K562 (cell line): ENCODE data around the gene LDB2. TPM values are rescaled to one million over a fixed set of nuclear protein-coding genes. Genes with fewer than 3 reads are reported as not detected.
A peak's percentile ranks its signal among the peaks of the same experiment; 100 is the strongest.

Experiments
- BCOR ChIP-seq: fragments of 450-650 bp; IDR thresholded peaks from 2 replicates; pipeline ENCODE4 v1.6.1; 2016
- CBX8 ChIP-seq: fragments of 200-600 bp; sonication (generic); IDR thresholded peaks from 2 replicates; pipeline ENCODE4 v1.6.1; 2012; ENCODE audit warnings: borderline replicate concordance, mixed run types, low read depth, mild to moderate bottlenecking, moderate library complexity, mixed read lengths, low read length, control low read depth, inconsistent platforms; ENCODE audit not compliant: poor library complexity, severe bottlenecking; ENCODE audit errors: extremely low read depth
- FOXA1 ChIP-seq: fragments of 450-650 bp; IDR thresholded peaks from 2 replicates; pipeline ENCODE4 v1.6.1; 2016; ENCODE audit warnings: mild to moderate bottlenecking, borderline replicate concordance
- LCOR ChIP-seq: sonication (generic); formaldehyde crosslinking; IDR thresholded peaks from 2 replicates; pipeline ENCODE4 v1.8.0; 2022; ENCODE audit warnings: mild to moderate bottlenecking, missing genetic modification reagents
- MAZ ChIP-seq, 2 experiments: fragments of 450-650 bp in 1 of 2; sonication (generic) in 1 of 2; formaldehyde crosslinking; IDR thresholded peaks in 1 of 2; conservative IDR thresholded peaks in 1 of 2; 2 replicates each; pipeline versions ENCODE4 v1.4.0 to v1.5.0; 2020; ENCODE audit warnings: mild to moderate bottlenecking in 1 of 2, missing genetic modification reagents in 1 of 2
- NR2F6 ChIP-seq: fragments of 450-650 bp; formaldehyde crosslinking; IDR thresholded peaks from 2 replicates; pipeline ENCODE4 v1.4.0; 2020; ENCODE audit warnings: mild to moderate bottlenecking
- POLR2A ChIP-seq: fragments of 450-650 bp; conservative IDR thresholded peaks from 2 replicates; pipeline ENCODE4 v1.6.1; 2016
- RAD21 ChIP-seq, 2 experiments: fragments of 250-450 bp in 1 of 2; fragments of 450-650 bp in 1 of 2; sonication (Bioruptor Pico) in 1 of 2; formaldehyde crosslinking in 1 of 2; IDR thresholded peaks in 1 of 2; conservative IDR thresholded peaks in 1 of 2; 2 replicates each; pipeline versions ENCODE4 v1.4.0 to v1.8.0; 2020 to 2022; ENCODE audit warnings: mild to moderate bottlenecking in 2 of 2, moderate library complexity in 1 of 2
- SAP30 ChIP-seq: fragments of 200-600 bp; sonication (generic); IDR thresholded peaks from 2 replicates; pipeline ENCODE4 v1.6.1; 2012; ENCODE audit warnings: borderline replicate concordance, low read depth, mild to moderate bottlenecking, moderate library complexity, low read length, control low read depth, inconsistent platforms; ENCODE audit not compliant: insufficient read depth, poor library complexity, severe bottlenecking
- STAT5A ChIP-seq: IDR thresholded peaks from 2 replicates; pipeline ENCODE4 v1.6.1; 2012; ENCODE audit warnings: low read length, inconsistent platforms, borderline replicate concordance
- ZBTB7A ChIP-seq: IDR thresholded peaks from 2 replicates; pipeline ENCODE4 v1.6.1; 2011; ENCODE audit warnings: low read depth, mild to moderate bottlenecking, low read length, moderate library complexity, borderline replicate concordance; ENCODE audit not compliant: control insufficient read depth
- ZNF197 ChIP-seq: fragments of 200-800 bp; sonication (Bioruptor generic); IDR thresholded peaks from 2 replicates; pipeline ENCODE4 v1.6.1; 2016; ENCODE audit warnings: low read depth, missing genetic modification characterization, missing compliant biosample characterization
- ZNF764 ChIP-seq: fragments of 250-450 bp; sonication (Bioruptor Pico); IDR thresholded peaks from 2 replicates; pipeline ENCODE4 v1.4.0; 2020; ENCODE audit warnings: low read depth, mild to moderate bottlenecking, moderate library complexity
- ZNF766 ChIP-seq: fragments of 200-800 bp; sonication (Bioruptor generic); conservative IDR thresholded peaks from 2 replicates; pipeline ENCODE4 v1.6.1; 2016; ENCODE audit warnings: missing genetic modification characterization, missing compliant biosample characterization
- polyA plus RNA-seq, 8 experiments: library from polyadenylated mRNA; depleted of rRNA in 4 of 8; stranded (reverse) in 5 of 8; unstranded in 3 of 8; fragments of >200 nt; fragmentation: Nextera tagmentation in 2 of 8; fragmentation: Illumina TruSeq in 1 of 8; extraction: Ambion mirVana in 2 of 8; extraction: Trizol in 1 of 8; gene quantifications; 2 replicates each; pipeline versions ENCODE4 v1.2.1 to v1.2.3, GENCODE V29; 2011 to 2014; ENCODE audit warnings: inconsistent platforms in 1 of 8, missing spikeins in 1 of 8
- total RNA-seq, 7 experiments: library from RNA; depleted of rRNA in 6 of 7; stranded (reverse); fragments of >200 nt in 6 of 7; fragmentation: Illumina TruSeq in 2 of 7; extraction: Trizol in 2 of 7; gene quantifications; 2 replicates each; pipeline versions ENCODE4 v1.2.1 to v1.2.3, GENCODE V29; 2011 to 2021; ENCODE audit warnings: low replicate concordance in 1 of 7
- TF ChIP-seq, protein P1 (sequence below): fragments of 450-650 bp; IDR thresholded peaks from 2 replicates; pipeline ENCODE4 v1.6.1; 2016
- TF ChIP-seq, protein P2 (sequence below): sonication (generic); formaldehyde crosslinking; IDR thresholded peaks from 2 replicates; pipeline ENCODE4 v1.8.1; 2023; ENCODE audit warnings: mild to moderate bottlenecking, missing genetic modification reagents
- TF ChIP-seq, protein P3 (sequence below): sonication (generic); formaldehyde crosslinking; IDR thresholded peaks from 2 replicates; pipeline ENCODE4 v1.8.0; 2022; ENCODE audit warnings: mild to moderate bottlenecking, missing genetic modification reagents
- TF ChIP-seq, protein P4 (sequence below): fragments of 450-650 bp; IDR thresholded peaks from 2 replicates; pipeline ENCODE4 v1.7.1; 2018; ENCODE audit warnings: mild to moderate bottlenecking, low read depth; ENCODE audit not compliant: partially characterized antibody

LDB2 gene
- total and polyA plus RNA-seq, 9 of the 15 experiments (the other 6 are each of a cell fraction or from before 2014, with no cell fraction given), result 0.10 to 0.20 TPM; not detected in 7

DNA sequence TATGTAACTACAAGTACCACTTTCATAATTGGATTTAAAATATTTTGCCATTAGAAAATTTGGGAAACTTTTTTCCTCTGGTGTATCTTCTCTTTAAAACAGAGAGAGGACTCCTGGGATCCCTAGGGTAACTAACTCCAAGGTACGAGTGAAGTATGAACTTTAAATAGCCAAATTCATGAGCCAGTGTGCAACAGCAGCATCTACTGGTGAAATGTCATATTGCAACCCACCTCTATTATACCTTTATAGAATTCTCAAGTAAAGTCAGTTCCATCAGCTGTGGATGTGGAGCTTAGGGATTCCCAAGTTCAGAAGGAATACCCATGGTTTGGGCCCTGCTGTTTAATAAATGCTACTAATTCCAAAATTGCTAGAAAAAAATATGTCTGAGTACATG, 389.5 kb downstream of the LDB2 start (continued):
- TF ChIP-seq ZNF197 (CRISPR knock-in tag) (no peak), NR2F6 (CRISPR knock-in tag) (no peak), LCOR (CRISPR knock-in tag) (no peak), MAZ (CRISPR knock-in tag; conservative IDR thresholded peaks at IDR 0.05 in 1 of 2, IDR thresholded peaks at IDR 0.05 in 1 of 2) (no peak), BCOR (no peak), FOXA1 (no peak), SAP30 (no peak), ZNF766 (CRISPR knock-in tag) (no peak), STAT5A (no peak), ZNF764 (CRISPR knock-in tag) (peak; percentile 99), CBX8 (no peak), POLR2A (no peak), RAD21 (CRISPR knock-in tag; conservative IDR thresholded peaks at IDR 0.05 in 1 of 2, IDR thresholded peaks at IDR 0.05 in 1 of 2) (peak in 1 of 2 experiments; percentile 33; a peak in 1 of 4 replicates), ZBTB7A (no peak)
- TF ChIP-seq, protein P1, sequence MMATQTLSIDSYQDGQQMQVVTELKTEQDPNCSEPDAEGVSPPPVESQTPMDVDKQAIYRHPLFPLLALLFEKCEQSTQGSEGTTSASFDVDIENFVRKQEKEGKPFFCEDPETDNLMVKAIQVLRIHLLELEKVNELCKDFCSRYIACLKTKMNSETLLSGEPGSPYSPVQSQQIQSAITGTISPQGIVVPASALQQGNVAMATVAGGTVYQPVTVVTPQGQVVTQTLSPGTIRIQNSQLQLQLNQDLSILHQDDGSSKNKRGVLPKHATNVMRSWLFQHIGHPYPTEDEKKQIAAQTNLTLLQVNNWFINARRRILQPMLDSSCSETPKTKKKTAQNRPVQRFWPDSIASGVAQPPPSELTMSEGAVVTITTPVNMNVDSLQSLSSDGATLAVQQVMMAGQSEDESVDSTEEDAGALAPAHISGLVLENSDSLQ, result no peak
- TF ChIP-seq, protein P2, sequence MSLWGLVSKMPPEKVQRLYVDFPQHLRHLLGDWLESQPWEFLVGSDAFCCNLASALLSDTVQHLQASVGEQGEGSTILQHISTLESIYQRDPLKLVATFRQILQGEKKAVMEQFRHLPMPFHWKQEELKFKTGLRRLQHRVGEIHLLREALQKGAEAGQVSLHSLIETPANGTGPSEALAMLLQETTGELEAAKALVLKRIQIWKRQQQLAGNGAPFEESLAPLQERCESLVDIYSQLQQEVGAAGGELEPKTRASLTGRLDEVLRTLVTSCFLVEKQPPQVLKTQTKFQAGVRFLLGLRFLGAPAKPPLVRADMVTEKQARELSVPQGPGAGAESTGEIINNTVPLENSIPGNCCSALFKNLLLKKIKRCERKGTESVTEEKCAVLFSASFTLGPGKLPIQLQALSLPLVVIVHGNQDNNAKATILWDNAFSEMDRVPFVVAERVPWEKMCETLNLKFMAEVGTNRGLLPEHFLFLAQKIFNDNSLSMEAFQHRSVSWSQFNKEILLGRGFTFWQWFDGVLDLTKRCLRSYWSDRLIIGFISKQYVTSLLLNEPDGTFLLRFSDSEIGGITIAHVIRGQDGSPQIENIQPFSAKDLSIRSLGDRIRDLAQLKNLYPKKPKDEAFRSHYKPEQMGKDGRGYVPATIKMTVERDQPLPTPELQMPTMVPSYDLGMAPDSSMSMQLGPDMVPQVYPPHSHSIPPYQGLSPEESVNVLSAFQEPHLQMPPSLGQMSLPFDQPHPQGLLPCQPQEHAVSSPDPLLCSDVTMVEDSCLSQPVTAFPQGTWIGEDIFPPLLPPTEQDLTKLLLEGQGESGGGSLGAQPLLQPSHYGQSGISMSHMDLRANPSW, result no peak
- TF ChIP-seq, protein P3, sequence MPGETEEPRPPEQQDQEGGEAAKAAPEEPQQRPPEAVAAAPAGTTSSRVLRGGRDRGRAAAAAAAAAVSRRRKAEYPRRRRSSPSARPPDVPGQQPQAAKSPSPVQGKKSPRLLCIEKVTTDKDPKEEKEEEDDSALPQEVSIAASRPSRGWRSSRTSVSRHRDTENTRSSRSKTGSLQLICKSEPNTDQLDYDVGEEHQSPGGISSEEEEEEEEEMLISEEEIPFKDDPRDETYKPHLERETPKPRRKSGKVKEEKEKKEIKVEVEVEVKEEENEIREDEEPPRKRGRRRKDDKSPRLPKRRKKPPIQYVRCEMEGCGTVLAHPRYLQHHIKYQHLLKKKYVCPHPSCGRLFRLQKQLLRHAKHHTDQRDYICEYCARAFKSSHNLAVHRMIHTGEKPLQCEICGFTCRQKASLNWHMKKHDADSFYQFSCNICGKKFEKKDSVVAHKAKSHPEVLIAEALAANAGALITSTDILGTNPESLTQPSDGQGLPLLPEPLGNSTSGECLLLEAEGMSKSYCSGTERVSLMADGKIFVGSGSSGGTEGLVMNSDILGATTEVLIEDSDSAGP (CRISPR knock-in tag), result no peak
- TF ChIP-seq, protein P4, sequence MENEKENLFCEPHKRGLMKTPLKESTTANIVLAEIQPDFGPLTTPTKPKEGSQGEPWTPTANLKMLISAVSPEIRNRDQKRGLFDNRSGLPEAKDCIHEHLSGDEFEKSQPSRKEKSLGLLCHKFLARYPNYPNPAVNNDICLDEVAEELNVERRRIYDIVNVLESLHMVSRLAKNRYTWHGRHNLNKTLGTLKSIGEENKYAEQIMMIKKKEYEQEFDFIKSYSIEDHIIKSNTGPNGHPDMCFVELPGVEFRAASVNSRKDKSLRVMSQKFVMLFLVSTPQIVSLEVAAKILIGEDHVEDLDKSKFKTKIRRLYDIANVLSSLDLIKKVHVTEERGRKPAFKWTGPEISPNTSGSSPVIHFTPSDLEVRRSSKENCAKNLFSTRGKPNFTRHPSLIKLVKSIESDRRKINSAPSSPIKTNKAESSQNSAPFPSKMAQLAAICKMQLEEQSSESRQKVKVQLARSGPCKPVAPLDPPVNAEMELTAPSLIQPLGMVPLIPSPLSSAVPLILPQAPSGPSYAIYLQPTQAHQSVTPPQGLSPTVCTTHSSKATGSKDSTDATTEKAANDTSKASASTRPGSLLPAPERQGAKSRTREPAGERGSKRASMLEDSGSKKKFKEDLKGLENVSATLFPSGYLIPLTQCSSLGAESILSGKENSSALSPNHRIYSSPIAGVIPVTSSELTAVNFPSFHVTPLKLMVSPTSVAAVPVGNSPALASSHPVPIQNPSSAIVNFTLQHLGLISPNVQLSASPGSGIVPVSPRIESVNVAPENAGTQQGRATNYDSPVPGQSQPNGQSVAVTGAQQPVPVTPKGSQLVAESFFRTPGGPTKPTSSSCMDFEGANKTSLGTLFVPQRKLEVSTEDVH, result no peak
